Fibroblast of lung (primary cell): ENCODE results near the gene EMC6. TPM values are rescaled to one million over a fixed set of nuclear protein-coding genes. Genes with fewer than 3 reads are reported as not detected.

ENCODE experiments used
- DNase-seq, 2 donors: peaks; one replicate each; pipeline versions ENCODE4 v3.0.0 to v3.0.0-alpha.2; 2010; ENCODE audit warnings: low read depth in 2 of 2
- H2AFZ ChIP-seq: 2 replicates; pipeline ENCODE4 v1.5.1; 2012; ENCODE audit warnings: low read length, control low read depth, inconsistent platforms
- H3K27ac ChIP-seq: 2 replicates; pipeline ENCODE4 v1.5.1; 2011; ENCODE audit warnings: low read length, control low read depth; ENCODE audit not compliant: insufficient read depth
- H3K27me3 ChIP-seq: 2 replicates; pipeline ENCODE4 v1.5.1; 2011; ENCODE audit warnings: mild to moderate bottlenecking, low read length; ENCODE audit not compliant: control insufficient read depth, insufficient read depth
- H3K36me3 ChIP-seq: 2 replicates; pipeline ENCODE4 v1.5.1; 2011; ENCODE audit warnings: low read length; ENCODE audit not compliant: control insufficient read depth, insufficient read depth
- H3K4me1 ChIP-seq: 2 replicates; pipeline ENCODE4 v1.5.1; 2011; ENCODE audit warnings: low read length; ENCODE audit not compliant: control insufficient read depth, insufficient read depth; ENCODE audit errors: extremely low read depth
- H3K4me2 ChIP-seq: 2 replicates; pipeline ENCODE4 v1.5.1; 2011; ENCODE audit warnings: low read length, control low read depth; ENCODE audit not compliant: insufficient read depth; ENCODE audit errors: extremely low read depth
- H3K4me3 ChIP-seq, 4 experiments: fragments of 200-600 bp in 1 of 4; sonication (generic) in 1 of 4; replicated peaks in 1 of 4; 2 replicates each; pipeline ENCODE4 v1.5.1; 2011 to 2016; ENCODE audit warnings: low read length in 4 of 4, low read depth in 3 of 4, mild to moderate bottlenecking in 3 of 4, control low read depth in 2 of 4, inconsistent platforms in 1 of 4, mixed read lengths in 1 of 4; ENCODE audit not compliant: insufficient read depth in 1 of 4; ENCODE audit errors: control extremely low read depth in 1 of 4
- H3K79me2 ChIP-seq: 2 replicates; pipeline ENCODE4 v1.5.1; 2012; ENCODE audit warnings: mild to moderate bottlenecking, low read length, inconsistent platforms; ENCODE audit not compliant: control insufficient read depth, insufficient read depth
- H3K9ac ChIP-seq: 2 replicates; pipeline ENCODE4 v1.5.1; 2011; ENCODE audit warnings: mild to moderate bottlenecking, low read length, control low read depth; ENCODE audit not compliant: insufficient read depth
- H3K9me3 ChIP-seq: 2 replicates; pipeline ENCODE4 v1.5.1; 2012; ENCODE audit warnings: low read depth, low read length; ENCODE audit not compliant: control insufficient read depth, insufficient read depth
- H4K20me1 ChIP-seq: 2 replicates; pipeline ENCODE4 v1.5.1; 2011; ENCODE audit warnings: low read length; ENCODE audit not compliant: control insufficient read depth, insufficient read depth; ENCODE audit errors: extremely low read depth
- CTCF ChIP-seq, 2 donors: IDR thresholded peaks in 1 of 2; conservative IDR thresholded peaks in 1 of 2; 1 replicate in 1 of 2; 2 replicates in 1 of 2; pipeline ENCODE4 v1.5.1; 2011 to 2012; ENCODE audit warnings: low read length in 2 of 2, control low read depth in 1 of 2, inconsistent platforms in 1 of 2, low read depth in 1 of 2, mild to moderate bottlenecking in 1 of 2
- EZH2 ChIP-seq: IDR thresholded peaks from 2 replicates; pipeline ENCODE4 v1.5.1; 2012; ENCODE audit warnings: low read length, control low read depth, mild to moderate bottlenecking; ENCODE audit errors: missing control alignments
- polyA plus RNA-seq, 2 donors: library from polyadenylated mRNA; depleted of rRNA in 1 of 2; stranded (reverse) in 1 of 2; unstranded in 1 of 2; fragments of >200 nt; gene quantifications; 2 replicates each; pipeline ENCODE4 v1.2.1, GENCODE V29; 2011 to 2012; ENCODE audit warnings: missing spikeins in 1 of 2
- total RNA-seq: library from RNA; depleted of rRNA; stranded (reverse); fragments of >200 nt; gene quantifications from 2 replicates; pipeline ENCODE4 v1.2.1, GENCODE V29; 2014

Gene EMC6
- total and polyA plus RNA-seq, 2 donors (not counting 1 experiment from before 2014, with no cell fraction given): 15.4 to 20.6 TPM

- DNase-seq: no peak
- TF ChIP-seq CTCF (conservative IDR thresholded peaks at IDR 0.05 in 1 of 2, IDR thresholded peaks at IDR 0.05 in 1 of 2; ENCODE audit: low read depth in 1 of 2, low read length in 2 of 2): no peak
- Histone ChIP-seq H3K4me2 (no peak overlapping the region), H3K36me3 (no peaks in the 10 kb centered on the region), H3K9me3 (no peaks in the 10 kb centered on the region), H2AFZ (no peak overlapping the region), H3K4me1 (peaks cover 3% of the 10 kb centered on the region), H3K27me3 (peaks cover 6% of the 10 kb centered on the region), H3K4me3 (no peak overlapping the region), H4K20me1 (no peaks in the 10 kb centered on the region), H3K9ac (no peak overlapping the region), H3K27ac (no peak overlapping the region), H3K79me2 (no peaks in the 10 kb centered on the region)
Observed at GRCh38 chr17:3693829-3694231, 25.2 kb downstream of the EMC6 start.

- H3K79me2 ChIP-seq: no peaks in the 10 kb centered on the region
- H3K9ac ChIP-seq: no peak overlapping the region
- peaks cover 3% of the 10 kb centered on the region for H3K4me1 ChIP-seq
- H3K4me3 ChIP-seq: peak overlapping the region; percentile 38 to 54 (median 42)
- H2AFZ ChIP-seq: no peak overlapping the region
- H3K27me3 ChIP-seq: peaks cover 6% of the 10 kb centered on the region
- no peak for DNase-seq
- H3K4me2 ChIP-seq: peak overlapping the region; percentile 82
- no peaks in the 10 kb centered on the region for H4K20me1 ChIP-seq
- H3K36me3 ChIP-seq: no peaks in the 10 kb centered on the region
- TF ChIP-seq EZH2 (peak; percentile 32), CTCF (conservative IDR thresholded peaks at IDR 0.05 in 1 of 2, IDR thresholded peaks at IDR 0.05 in 1 of 2; ENCODE audit: low read depth in 1 of 2, low read length in 2 of 2) (no peak)
- no peaks in the 10 kb centered on the region for H3K9me3 ChIP-seq
- H3K27ac ChIP-seq: no peak overlapping the region
Observed at GRCh38 chr17:3695129-3695722, 26.6 kb downstream of the EMC6 start.

GRCh38 chr17:3695723-3696411 lies 27.3 kb downstream of the EMC6 start, which contains the start of gene P2RX5:
TSS of gene P2RX5 (minus strand) at chr17:3696155. CDS start at chr17:3696005, 150 bp downstream.
- no peak within 1 kb of the TSS for H3K27ac ChIP-seq
- peak within 1 kb of the TSS; percentile 40 to 54 (median 42) for H3K4me3 ChIP-seq
- H3K4me2 ChIP-seq: peak within 1 kb of the TSS; percentile 82
- peak within 1 kb of the TSS; percentile 80 for H2AFZ ChIP-seq
- peaks cover 6% of the 10 kb centered on the region for H3K27me3 ChIP-seq
- H3K79me2 ChIP-seq: no peaks in the 10 kb centered on the region
- H4K20me1 ChIP-seq: no peaks in the 10 kb centered on the region
- TF ChIP-seq CTCF (conservative IDR thresholded peaks at IDR 0.05 in 1 of 2, IDR thresholded peaks at IDR 0.05 in 1 of 2; ENCODE audit: low read depth in 1 of 2, low read length in 2 of 2): no peak
- peak; percentile 40 for TF ChIP-seq EZH2
- H3K4me1 ChIP-seq: peaks cover 3% of the 10 kb centered on the region
- H3K36me3 ChIP-seq: no peaks in the 10 kb centered on the region
- DNase-seq: peak in 1 of 2 donors; percentile 21
- no peaks in the 10 kb centered on the region for H3K9me3 ChIP-seq
- no peak within 1 kb of the TSS for H3K9ac ChIP-seq
